HG03457 (cell line): Measurements from ENCODE around the gene NANOS2.

Source experiments
- ATAC-seq: cut with Tn5 transposase; IDR thresholded peaks from one replicate; pipeline ENCODE4 v1.9.1; 2021; ENCODE audit warnings: moderate number of reproducible peaks; ENCODE audit not compliant: unreplicated experiment

Gene NANOS2

DNA sequence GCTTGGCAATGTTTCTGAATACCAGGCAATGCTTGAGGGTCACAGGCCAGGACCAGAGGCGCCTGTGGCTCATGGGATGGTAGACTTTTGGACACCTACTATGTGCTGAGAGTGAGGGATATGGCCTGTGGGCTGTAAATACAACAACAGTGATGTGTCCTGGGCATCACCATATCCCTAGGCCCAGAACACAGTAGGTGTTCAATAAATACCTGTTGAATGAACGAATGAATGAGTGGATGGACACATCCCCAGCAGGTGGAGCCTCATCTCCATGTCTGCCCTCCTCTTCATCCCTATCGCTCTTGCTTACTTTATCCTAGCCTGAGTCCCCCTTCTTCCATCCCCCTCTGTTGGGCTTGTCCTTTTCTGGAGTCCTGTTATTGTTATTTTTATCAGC, 16.5 kb upstream of the NANOS2 start:
- ATAC-seq = no peak

DNA sequence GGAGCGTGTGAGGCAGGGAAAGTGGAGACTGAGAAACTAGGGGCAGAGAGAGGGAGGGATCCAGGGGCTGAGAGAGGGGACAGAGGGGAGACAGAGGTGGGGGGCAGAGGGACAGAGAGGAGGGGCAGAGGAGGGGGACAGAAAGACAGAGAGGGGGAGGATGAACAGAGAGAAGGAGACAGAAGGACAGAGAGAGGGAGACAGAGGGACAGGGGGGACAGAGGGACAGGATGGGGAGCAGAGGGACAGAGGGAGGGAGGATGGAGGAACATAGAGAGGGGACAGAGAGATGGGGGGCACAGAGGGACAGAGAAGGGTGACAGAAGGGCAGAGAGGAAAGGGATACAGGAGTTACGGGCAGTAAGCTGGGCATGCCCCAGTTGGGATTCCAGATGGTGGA, 14.7 kb upstream of the NANOS2 start:
- ATAC-seq = no peak

DNA sequence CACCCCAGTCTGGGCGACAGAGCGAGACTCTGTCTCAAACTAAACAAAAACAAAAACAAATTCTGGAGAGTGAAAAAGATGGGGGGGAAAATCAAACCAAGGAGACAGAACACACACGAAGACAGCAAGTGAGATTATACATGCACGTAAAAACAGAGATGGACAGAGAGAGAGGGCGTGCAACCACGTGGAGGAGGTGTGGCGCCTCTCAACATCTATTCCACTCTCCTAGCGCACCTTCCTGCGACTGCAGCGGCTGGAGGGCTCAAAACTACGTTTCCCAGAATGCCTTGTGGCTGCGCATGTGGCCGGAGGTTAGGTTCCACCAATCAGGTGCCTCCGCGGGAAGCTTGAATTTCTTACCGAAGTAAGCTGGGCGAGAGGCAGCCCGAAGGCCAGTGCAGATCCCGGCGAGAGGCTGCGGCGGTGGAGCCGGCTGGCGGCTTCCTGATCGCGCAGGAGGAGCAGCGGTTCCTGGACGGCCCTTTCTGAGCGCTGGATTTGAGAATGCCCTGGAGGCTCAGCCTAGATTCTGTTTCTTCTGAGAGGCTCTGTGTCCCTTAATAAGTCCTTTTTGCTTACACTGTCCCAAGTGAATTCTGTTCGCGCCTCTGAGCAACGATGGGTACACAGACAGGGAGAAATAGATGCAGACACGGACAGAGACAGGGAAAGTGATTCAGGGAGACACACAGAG, 13.1 kb upstream of the NANOS2 start:
- ATAC-seq = no peak

DNA sequence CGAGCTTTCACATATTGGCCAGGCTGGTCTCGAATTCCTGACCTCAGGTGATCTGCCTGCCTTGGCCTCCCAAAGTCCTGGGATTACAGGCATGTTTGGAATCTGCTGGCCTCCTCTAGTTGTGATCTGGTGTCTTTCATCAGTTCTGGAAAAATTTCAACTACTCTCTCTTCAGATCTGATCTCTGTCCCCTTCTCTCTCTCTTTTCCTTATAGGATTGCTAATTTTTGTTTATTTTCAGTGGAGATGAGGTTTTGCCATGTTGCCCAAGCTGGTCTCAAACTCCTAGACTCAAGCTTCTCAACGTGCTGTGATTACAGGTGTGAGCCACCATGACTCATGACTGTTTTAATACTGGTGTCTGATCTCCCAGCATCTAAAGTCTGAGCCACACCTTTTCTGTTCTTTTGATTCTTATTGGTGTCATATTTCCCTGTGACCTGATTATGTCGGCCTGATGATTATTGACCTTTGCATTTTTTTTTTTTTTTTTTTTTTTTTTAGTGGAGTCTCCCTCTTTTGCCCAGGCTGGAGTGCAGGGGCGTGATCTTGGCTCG, 10.4 kb upstream of the NANOS2 start:
- no peak for ATAC-seq

DNA sequence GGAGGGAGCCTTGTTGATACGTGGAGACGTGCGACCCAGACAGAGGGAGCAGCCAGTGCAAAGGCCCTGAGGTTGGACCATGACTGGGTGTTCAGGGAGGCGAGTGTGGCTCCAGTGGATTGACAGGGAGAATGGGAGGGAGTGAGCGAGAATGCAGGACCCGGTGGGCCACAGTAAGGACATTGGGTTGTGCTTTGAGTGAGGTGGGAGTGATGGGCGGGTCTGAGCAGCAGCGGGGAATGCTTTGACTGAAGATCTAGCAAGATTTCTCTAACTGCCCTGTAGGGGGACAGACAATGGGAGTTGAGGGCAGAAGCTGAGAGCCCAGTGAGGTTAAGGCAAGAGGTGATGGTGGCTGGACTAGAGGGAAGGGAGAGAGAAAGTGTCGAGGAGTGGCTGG, 7.7 kb upstream of the NANOS2 start:
- ATAC-seq = no peak

DNA sequence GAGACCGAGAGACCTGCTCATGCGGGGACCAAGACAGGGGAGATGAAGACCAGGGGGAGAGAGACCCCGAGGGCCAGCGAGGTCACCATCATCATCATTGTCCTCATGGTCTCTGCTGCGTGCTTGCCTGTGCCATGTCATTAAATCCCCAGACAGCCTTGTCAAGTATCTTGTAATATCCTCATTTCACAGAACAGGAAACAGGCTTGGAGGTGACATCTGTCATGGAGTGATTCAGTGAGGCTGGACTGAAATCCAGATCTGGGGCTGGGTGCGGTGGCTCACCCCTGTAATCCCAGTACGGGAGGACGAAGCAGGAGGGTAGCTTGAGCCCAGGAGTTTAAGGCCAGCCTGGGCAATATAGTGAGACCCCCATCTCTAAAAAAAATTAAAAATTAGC, 5.9 kb upstream of the NANOS2 start:
- ATAC-seq = no peak

DNA sequence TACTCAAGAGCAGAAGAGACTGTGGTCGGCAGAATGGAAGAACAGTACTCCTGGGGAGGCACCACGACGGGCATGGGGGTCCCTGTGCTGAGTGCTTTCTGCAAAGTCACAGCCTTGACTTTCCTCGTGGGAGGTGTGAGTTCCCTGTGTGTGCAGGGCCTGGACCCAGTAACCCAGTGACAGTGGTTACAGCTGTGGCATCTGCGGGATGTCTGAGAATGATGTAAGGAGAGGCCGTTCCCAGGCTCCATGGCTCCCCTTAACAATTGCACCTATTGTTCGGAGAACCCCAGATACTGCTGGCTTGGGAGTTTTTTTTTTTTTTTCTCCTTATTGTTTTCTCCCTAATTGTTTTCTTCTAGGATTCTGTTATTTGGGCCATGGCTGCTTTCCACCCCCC, 5.1 kb upstream of the NANOS2 start:
- ATAC-seq = no peak

DNA sequence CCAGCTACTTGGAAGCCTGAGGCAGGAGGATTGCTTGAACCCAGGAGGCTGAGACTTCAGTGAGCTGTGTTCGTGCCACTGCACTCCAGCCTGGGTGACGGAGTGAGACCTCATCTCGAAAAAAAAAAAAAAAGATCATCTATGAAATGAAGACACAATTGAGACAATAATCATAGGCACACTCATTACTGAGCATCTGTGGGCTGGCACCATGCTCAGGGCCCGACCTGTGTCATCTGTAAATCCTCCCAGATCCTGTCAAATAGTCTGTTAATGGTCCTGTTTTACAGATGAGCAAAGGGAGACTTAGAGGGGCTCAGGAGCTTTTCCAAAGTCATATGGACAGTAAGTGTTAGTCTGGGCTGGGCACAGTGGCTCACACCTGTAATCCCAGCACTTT, 4.1 kb upstream of the NANOS2 start:
- no peak for ATAC-seq

DNA sequence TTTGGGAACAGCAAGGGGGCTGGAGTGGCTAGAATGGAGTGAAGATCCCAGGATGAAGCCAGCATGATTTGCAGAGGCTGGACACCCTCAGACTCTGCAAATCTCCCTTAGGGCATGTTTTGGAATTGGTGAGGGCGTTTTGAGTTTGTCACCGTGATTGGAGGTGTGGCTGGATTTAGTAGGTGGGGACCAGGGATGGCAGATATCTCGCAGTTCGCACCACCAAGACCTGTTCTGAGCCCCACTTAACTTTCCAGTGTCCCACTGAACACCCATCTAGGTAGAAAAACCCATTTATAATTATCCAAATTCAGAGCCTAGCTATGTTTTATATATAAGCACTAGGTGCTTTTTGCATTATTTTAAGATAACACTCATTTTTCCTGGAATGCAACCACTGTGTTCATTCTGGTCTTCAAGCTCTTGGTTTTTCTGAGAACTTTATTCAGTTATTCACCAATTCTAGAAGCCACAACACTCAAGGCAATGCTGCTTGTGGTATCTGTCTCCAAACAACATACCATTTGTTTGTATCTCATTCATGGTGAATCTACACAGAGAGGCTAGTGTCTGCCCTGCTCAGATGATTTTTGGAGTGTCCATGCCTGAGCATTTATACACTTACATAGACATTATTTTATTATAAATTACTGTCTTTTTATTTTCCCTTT, 3.0 kb upstream of the NANOS2 start:
- ATAC-seq = no peak

DNA sequence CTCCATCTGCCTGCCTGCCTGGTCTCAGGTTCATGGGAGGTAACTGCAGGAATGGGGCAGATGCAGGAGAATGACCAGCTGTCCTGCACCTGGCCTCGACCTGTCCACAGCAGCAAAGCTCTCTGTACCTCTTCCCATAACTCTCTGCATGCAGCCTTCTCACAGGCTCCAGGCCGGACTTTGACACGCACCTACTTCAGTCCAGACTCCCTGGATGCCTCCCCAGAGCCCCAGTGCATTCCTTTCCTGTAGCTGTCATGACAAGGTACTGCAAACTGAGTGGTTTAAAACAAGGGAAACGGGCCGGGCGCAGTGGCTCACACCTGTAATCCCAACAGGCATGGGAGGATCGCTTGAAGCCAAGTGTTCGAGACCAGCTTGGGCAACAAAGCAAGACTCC, 3.3 kb downstream of the NANOS2 start:
- no peak for ATAC-seq

DNA sequence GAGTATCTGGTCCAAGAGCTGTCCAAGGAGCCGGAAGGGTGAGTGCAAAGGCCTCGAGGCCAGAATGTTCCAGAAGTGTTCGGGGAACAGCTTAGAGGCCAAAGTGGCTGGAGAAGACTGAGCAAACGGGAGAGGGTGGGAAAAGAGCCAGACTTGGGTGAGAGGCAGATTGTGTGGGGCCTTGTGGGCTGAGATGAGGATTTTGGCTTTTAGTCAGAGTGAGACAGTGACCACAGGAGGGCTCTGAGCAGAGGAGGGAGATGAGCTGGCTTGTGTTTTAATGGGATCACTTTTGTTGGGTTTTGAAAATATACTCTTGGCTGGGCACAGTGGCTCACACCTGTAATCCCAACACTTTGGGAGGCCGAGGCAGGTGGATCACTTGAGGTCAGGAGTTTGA, 5.6 kb downstream of the NANOS2 start:
- no peak for ATAC-seq

DNA sequence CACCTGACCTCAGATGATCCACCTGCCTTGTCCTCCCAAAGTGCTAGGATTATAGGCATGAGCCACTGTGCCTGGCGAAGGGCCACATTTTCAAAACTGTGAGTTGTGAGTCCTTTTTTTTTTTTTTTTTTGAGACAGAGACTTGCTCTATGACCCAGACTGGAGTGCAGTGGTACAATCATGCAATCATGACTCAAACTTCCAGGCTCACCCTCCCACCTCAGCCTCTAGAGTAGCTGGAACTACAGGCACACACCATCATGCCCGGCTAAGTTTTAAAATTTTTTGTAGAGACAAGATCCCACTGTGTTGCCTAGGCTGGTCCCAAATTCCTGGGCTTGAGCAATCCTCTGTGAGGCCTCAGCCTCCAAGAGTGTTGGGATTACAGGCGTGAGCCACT, 8.4 kb downstream of the NANOS2 start:
- ATAC-seq = no peak

DNA sequence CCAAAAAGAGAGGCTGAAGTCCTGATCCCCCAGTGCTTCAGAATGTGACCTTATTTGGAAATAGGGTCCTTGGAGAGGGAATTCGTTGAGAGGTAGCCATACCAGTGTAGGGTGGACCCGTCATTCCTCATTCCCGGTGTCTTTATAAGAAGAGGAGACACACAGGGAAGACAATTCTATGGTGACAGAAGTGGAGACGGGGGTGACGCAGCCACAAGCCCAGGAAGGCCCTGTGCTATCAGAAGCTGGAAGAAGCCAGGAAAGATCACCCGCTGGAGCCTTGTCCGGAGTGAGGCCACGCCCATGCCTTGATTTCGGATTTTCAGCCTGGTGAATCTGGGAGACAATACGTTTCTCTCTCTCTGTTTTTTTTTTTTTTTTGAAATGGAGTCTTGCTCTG, 9.6 kb downstream of the NANOS2 start:
- ATAC-seq = no peak

DNA sequence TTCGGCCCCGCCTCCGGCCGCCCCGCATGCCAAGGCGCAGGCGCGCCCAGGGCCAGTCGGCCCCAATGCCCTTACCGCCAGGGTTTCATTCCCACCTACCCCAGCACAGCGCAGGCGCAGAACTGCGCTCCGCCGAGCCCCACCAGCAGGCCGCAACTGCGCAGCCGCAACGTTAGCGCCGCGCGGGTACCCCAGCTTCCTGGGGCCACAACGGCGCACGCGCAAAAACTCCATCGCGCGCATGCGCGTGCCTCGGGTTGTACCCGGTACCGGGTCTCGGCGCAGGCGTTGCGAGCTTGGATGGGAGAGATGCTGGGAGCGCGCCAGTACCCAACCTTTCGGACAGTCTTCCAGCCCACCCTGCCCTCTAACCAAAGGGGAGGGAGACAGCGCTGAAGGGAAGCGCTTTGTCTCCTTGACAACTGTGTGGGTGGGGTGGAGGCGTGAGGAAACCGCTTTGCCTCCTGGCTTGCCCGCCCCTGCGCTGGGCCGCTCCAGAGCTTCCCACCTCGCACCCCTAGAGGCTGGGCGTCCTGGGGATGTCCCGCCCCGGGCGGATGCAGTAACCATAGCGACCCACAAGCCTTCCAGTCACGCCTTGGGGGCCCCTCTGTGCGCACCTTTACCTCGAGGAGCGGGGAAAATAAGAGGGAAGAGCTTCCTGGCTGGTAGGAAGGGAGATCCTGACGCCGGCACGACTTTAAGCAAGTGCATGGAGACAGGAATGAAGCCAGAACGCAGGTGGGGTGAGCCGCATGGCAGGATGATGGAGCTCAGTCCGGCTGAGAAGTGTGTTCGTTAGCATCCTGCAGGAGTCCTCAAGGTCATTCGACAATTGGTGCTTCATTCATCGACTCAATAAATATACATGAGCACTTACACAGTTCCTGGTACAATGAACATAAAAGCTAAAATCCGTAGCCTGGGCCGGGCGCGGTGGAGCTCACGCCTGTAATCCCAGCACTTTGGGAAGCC, 11.6 kb downstream of the NANOS2 start:
- peak; percentile 73 for ATAC-seq

DNA sequence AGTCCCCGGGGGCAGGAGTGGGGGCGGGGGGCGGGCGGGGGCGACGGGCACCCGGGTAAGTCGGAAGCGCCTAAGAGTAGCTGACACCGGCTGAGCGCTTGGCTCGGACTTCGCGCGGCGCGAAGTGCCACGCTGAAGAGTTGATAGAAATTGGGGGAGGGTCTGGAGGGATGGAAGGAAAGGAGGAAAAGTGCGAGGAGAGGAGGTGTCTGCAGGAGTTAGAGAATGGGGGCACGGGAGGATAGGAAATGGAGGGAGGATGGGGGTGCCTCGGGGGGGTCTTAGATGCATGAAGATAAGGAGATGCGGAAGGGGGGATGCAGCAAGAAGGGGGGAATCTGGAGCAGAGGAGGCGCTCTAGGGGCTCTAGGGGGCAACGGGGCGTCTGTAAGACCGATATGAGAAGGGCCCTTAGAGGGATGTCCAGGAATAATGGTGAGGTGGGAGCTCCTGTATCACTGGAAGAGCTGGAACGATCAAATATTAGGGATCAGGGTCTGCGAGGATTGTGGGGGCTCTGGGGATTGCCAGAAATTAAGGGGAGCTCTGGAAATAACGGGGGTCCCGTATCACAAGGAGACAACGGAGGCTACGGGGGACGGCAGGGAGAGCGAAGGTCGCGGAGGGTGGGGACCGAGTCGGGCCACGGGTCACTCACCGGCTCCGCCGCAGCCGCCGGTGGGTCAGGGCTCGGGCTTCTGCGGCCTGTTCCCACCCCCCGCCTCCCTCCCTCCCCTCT, 12.5 kb downstream of the NANOS2 start, which contains the start of gene MYPOP:
MYPOP (minus strand) TSS at position 702 of the 739 bp plus-strand sequence. CDS start 840 bp downstream, outside the sequence.
- no peak for ATAC-seq

DNA sequence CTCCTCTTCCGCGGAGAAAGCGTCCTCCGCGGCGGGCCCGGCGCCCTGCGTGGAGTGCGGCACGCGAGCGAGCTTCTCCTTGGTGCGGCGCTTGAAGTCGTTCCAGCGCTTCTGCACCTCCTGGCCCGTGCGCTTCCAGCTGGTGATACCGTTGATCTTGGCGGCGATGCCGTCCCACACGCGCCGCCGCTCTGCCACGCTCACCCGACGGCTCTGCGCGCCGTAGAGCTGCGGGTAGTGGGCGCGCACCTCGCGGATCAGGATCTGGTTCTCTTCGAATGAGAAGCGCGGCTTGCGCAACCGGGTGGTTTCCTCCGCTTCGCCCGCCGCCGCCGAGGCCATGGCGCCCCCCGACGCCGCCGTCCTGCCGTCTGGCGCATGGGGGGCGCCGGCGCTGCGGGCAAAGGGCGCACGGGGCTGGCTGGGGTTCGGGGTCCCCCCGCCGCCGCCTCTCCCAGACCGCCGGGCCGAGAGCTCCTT, 13.1 kb downstream of the NANOS2 start:
- no peak for ATAC-seq

DNA sequence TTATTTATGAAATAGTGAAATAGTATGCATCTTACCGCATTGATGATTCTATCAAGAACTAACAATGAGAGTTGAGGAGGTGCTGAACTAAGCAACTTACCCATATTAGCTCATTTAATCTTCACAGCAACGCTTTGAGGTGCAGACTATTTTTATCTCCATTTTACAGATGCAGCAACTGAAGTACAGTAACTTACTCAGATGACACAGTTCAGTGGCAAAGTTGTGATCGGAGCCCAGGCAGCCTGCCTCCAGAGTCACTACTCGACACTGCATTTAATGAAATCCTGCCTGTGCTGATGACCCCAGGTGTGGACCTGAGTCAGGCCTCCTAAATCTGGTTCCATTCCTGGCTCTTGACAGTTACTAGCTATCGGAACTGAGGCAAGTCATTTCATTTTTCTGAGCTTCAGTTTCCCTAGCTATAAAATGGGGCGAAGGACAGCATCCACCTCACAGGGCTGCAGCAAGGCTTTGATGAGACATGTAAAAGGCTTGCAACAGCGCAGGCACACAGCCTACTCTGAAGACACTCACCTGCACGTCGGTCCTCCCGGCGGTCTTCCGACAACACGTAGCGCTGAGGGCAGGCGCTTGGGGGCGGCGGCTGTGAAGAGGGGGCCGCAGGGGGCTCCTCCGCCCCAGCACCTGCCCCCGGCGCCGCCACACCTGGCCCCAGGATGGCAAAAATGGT, 13.7 kb downstream of the NANOS2 start:
- no peak for ATAC-seq

DNA sequence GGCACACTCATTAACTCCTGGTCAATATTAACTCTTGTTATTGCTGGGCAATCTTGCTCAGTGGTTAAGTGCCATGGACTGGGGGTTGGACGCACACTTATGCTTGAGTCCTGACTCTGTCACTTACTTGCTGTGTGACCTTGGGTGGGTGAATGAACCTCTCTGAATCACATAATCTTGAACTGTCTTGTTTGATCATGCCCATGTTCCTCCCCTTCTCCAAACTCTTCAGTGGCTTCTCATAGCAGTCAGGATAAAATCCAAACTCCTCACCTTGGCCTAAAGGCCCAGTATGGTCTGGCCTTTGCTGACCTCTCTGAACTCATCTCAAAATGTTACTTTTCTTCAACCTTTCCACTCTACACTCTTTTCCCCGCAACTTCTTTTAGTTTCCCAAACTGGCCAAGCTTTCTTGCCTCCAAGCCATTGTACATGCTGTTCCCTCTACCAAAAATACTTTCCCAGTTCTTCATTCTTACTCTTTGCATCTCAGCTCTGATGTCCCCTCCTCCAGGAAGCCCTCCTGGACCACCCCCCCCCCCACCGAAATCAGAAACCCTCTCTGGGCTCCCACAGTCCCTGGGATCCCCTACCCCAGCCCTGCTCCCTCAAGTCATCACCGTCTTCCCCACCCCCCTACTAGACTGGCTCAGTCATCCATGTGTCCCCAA, 14.5 kb downstream of the NANOS2 start:
- no peak for ATAC-seq

DNA sequence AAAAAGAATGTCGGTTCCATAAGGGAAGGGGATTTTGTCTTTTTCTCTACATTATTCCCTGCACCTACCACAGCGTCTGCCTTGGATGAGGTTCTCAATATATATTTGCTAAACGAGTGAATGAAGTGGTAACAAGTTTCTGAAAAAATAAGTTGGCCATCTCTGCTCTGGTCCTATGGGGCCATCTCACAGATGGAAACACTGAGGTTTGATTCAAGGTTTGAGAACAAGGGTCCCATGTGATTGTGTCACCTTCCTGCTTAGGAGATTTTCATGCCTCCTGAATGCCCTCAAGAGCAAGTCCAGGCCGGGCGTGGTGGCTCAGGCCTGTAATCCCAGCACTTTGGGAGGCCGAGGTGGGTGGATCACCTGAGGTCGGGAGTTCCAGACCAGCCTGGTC, 15.3 kb downstream of the NANOS2 start:
- no peak for ATAC-seq
